IMR-90 (cell line): ENCODE data around the gene SHISAL1. TPM values are rescaled to one million over a fixed set of nuclear protein-coding genes. Genes with fewer than 3 reads are reported as not detected.

Experiments used
- ATAC-seq: fragments of 200-7000 bp; cut with Tn5 transposase; 2 replicates; pipeline ENCODE4 v1.9.1; 2020; ENCODE audit warnings: low read depth, mild to moderate bottlenecking, moderate library complexity
- BruUV-seq: library from RNA; stranded (reverse); fragments of 400-500 nt; replicated peaks from 2 replicates; lab custom pipeline; 2021; lab: Mats Ljungman, UMichigan
- CTCF ChIA-PET: fragments of 300-600 bp; formaldehyde crosslinking; extraction: SDS; loops from one replicate; lab custom pipeline; 2021; ENCODE audit warnings: antibody characterized with exemption; lab: Yijun Ruan, JAX
- POLR2A ChIA-PET: fragments of 300-600 bp; sonication (Branson Sonifier 250); formaldehyde crosslinking; loops from one replicate; lab custom pipeline; 2022; ENCODE audit warnings: antibody characterized with exemption; ENCODE audit not compliant: unreplicated experiment; lab: Charles Lee
- DNase-seq: peaks from one replicate; pipeline ENCODE4 v3.0.0; 2013
- H2AFZ ChIP-seq: replicated peaks from 2 replicates; pipeline ENCODE3; 2013; ENCODE audit warnings: low read length, mild to moderate bottlenecking; ENCODE audit not compliant: poor library complexity
- H2AK5ac ChIP-seq: 2 replicates; pipeline ENCODE4 v1.6.1; 2013; ENCODE audit warnings: low read depth, low read length, inconsistent platforms
- H2AK9ac ChIP-seq: replicated peaks from 2 replicates; pipeline ENCODE3; 2013; ENCODE audit warnings: mild to moderate bottlenecking, low read depth, low read length, moderate library complexity; ENCODE audit not compliant: poor library complexity
- H2BK120ac ChIP-seq: 2 replicates; pipeline ENCODE4 v1.6.1; 2013; ENCODE audit warnings: low read depth, low read length, inconsistent platforms
- H2BK15ac ChIP-seq: 3 replicates; pipeline ENCODE4 v1.6.1; 2013; ENCODE audit warnings: low read depth, low read length, inconsistent platforms
- H2BK20ac ChIP-seq: 2 replicates; pipeline ENCODE4 v1.6.1; 2013; ENCODE audit warnings: low read depth, mild to moderate bottlenecking, inconsistent platforms, low read length, moderate library complexity
- H2BK5ac ChIP-seq: 2 replicates; pipeline ENCODE4 v1.6.1; 2013; ENCODE audit warnings: mild to moderate bottlenecking, low read depth, low read length, inconsistent platforms; ENCODE audit not compliant: poor library complexity, severe bottlenecking
- H3K14ac ChIP-seq: replicated peaks from 2 replicates; pipeline ENCODE4 v1.6.1; 2013; ENCODE audit warnings: low read depth, low read length, inconsistent platforms
- H3K18ac ChIP-seq: 2 replicates; pipeline ENCODE4 v1.6.1; 2013; ENCODE audit warnings: low read depth, low read length, control low read depth
- H3K23ac ChIP-seq: 2 replicates; pipeline ENCODE4 v1.6.1; 2013; ENCODE audit warnings: low read depth, low read length, inconsistent platforms
- H3K27ac ChIP-seq: 2 replicates; pipeline ENCODE4 v1.5.1; 2013; ENCODE audit warnings: mild to moderate bottlenecking, control low read depth, low read length; ENCODE audit not compliant: insufficient read depth
- H3K27me3 ChIP-seq: 2 replicates; pipeline ENCODE4 v1.6.1; 2013; ENCODE audit warnings: low read length; ENCODE audit not compliant: control insufficient read depth, insufficient read depth
- H3K36me3 ChIP-seq: 2 replicates; pipeline ENCODE4 v1.6.1; 2013; ENCODE audit warnings: low read length, mixed read lengths; ENCODE audit not compliant: control insufficient read depth, insufficient read depth
- H3K4ac ChIP-seq: 2 replicates; pipeline ENCODE4 v1.6.1; 2013; ENCODE audit warnings: low read depth, low read length, inconsistent platforms
- H3K4me1 ChIP-seq: 2 replicates; pipeline ENCODE4 v1.6.1; 2013; ENCODE audit warnings: low read length, mixed read lengths; ENCODE audit not compliant: control insufficient read depth, insufficient read depth
- H3K4me2 ChIP-seq: 2 replicates; pipeline ENCODE4 v1.6.1; 2013; ENCODE audit warnings: low read depth, mild to moderate bottlenecking, control low read depth, low read length, moderate library complexity
- H3K4me3 ChIP-seq: 2 replicates; pipeline ENCODE4 v1.5.1; 2013; ENCODE audit warnings: low read depth, mild to moderate bottlenecking, control low read depth, low read length, moderate library complexity; ENCODE audit not compliant: insufficient read depth
- H3K56ac ChIP-seq: 2 replicates; pipeline ENCODE4 v1.6.1; 2013; ENCODE audit warnings: low read length, inconsistent platforms; ENCODE audit not compliant: insufficient read depth; ENCODE audit errors: extremely low read depth
- H3K79me1 ChIP-seq, 2 experiments: 2 replicates each; pipeline ENCODE4 v1.6.1; 2013; ENCODE audit warnings: low read length in 2 of 2, inconsistent platforms in 1 of 2, low read depth in 1 of 2
- H3K9ac ChIP-seq: 2 replicates; pipeline ENCODE4 v1.6.1; 2013; ENCODE audit warnings: low read depth, low read length, control low read depth
- H3K9me1 ChIP-seq: 2 replicates; pipeline ENCODE4 v1.6.1; 2013; ENCODE audit warnings: low read length, inconsistent platforms; ENCODE audit not compliant: insufficient read depth
- H3K9me3 ChIP-seq: 2 replicates; pipeline ENCODE4 v1.6.1; 2013; ENCODE audit warnings: low read length; ENCODE audit not compliant: control insufficient read depth, insufficient read depth
- H4K20me1 ChIP-seq: 2 replicates; pipeline ENCODE4 v1.6.1; 2013; ENCODE audit warnings: low read length, inconsistent platforms; ENCODE audit not compliant: insufficient read depth
- H4K5ac ChIP-seq: 2 replicates; pipeline ENCODE4 v1.6.1; 2013; ENCODE audit warnings: mild to moderate bottlenecking, low read depth, low read length, control low read depth
- H4K8ac ChIP-seq, 2 experiments: 2 replicates each; pipeline ENCODE4 v1.6.1; 2013; ENCODE audit warnings: low read depth in 2 of 2, low read length in 2 of 2, control low read depth in 1 of 2, inconsistent platforms in 1 of 2
- H4K91ac ChIP-seq: 2 replicates; pipeline ENCODE4 v1.6.1; 2013; ENCODE audit warnings: low read depth, low read length, inconsistent platforms; ENCODE audit not compliant: insufficient read depth
- BHLHE40 ChIP-seq: fragments of 150-350 bp; IDR thresholded peaks from 2 replicates; pipeline ENCODE4 v1.6.1; 2016; ENCODE audit warnings: mild to moderate bottlenecking, low read depth, low read length
- CEBPB ChIP-seq: IDR thresholded peaks from 2 replicates; pipeline ENCODE4 v1.6.1; 2012; ENCODE audit warnings: low read depth, low read length, improper control_type of control experiment
- CHD1 ChIP-seq: IDR thresholded peaks from 2 replicates; pipeline ENCODE4 v1.6.1; 2012; ENCODE audit warnings: low read depth, low read length, improper control_type of control experiment
- CTCF ChIP-seq: conservative IDR thresholded peaks from 2 replicates; pipeline ENCODE4 v1.5.1; 2012; ENCODE audit warnings: mild to moderate bottlenecking, low read depth, low read length, improper control_type of control experiment
- ELK1 ChIP-seq: fragments of 150-350 bp; IDR thresholded peaks from 2 replicates; pipeline ENCODE4 v1.6.1; 2016; ENCODE audit warnings: low read depth, mild to moderate bottlenecking, low read length, moderate library complexity, borderline replicate concordance
- FOS ChIP-seq: fragments of 150-350 bp; IDR thresholded peaks from 2 replicates; pipeline ENCODE4 v1.6.1; 2016; ENCODE audit warnings: low read depth, low read length
- MAFK ChIP-seq: IDR thresholded peaks from 2 replicates; pipeline ENCODE4 v1.6.1; 2012; ENCODE audit warnings: low read depth, low read length, improper control_type of control experiment
- MAZ ChIP-seq: IDR thresholded peaks from 2 replicates; pipeline ENCODE4 v1.6.1; 2012; ENCODE audit warnings: low read depth, mild to moderate bottlenecking, low read length, improper control_type of control experiment, moderate library complexity, borderline replicate concordance
- NFE2L2 ChIP-seq: fragments of 150-350 bp; IDR thresholded peaks from 2 replicates; pipeline ENCODE4 v1.6.1; 2016; ENCODE audit warnings: low read depth, mild to moderate bottlenecking, low read length
- POLR2A ChIP-seq: IDR thresholded peaks from 2 replicates; pipeline ENCODE4 v1.6.1; 2012; ENCODE audit warnings: mild to moderate bottlenecking, low read depth, low read length
- RAD21 ChIP-seq: IDR thresholded peaks from 2 replicates; pipeline ENCODE4 v1.6.1; 2012; ENCODE audit warnings: low read length, improper control_type of control experiment
- RCOR1 ChIP-seq: IDR thresholded peaks from 2 replicates; pipeline ENCODE4 v1.6.1; 2012; ENCODE audit warnings: mild to moderate bottlenecking, low read length, improper control_type of control experiment; ENCODE audit not compliant: insufficient replicate concordance
- SMC3 ChIP-seq: fragments of 150-350 bp; IDR thresholded peaks from 2 replicates; pipeline ENCODE4 v1.6.1; 2016; ENCODE audit warnings: low read depth, mild to moderate bottlenecking, antibody characterized with exemption, low read length, moderate library complexity
- USF2 ChIP-seq: fragments of 150-350 bp; IDR thresholded peaks from 2 replicates; pipeline ENCODE4 v1.6.1; 2017; ENCODE audit warnings: mild to moderate bottlenecking, antibody characterized with exemption, low read length, low read depth
- WGBS, 2 experiments: methylation state at CpG; one replicate each; pipeline versions ENCODE4 v1.1.5 to v1.1.7; 2013; ENCODE audit warnings: missing lambda C conversion rate in 2 of 2; ENCODE audit not compliant: insufficient read length in 1 of 2; ENCODE audit errors: extremely low coverage in 2 of 2; 5-methylcytosine and 5-hydroxymethylcytosine counted together
- dilution Hi-C: fragments of 300-500 bp; cut with HindIII; formaldehyde crosslinking; loops from one replicate; pipeline ENCODE4 v1.14.3; 2018; ENCODE audit warnings: low sequenced_read_pairs; ENCODE audit not compliant: unreplicated experiment
- in situ Hi-C: fragments of 300-500 bp; cut with MboI; formaldehyde crosslinking; loops from 3 replicates; pipeline ENCODE4 v1.14.3; 2019; ENCODE audit warnings: low sequenced_read_pairs, inconsistent platforms, mixed read lengths
- intact Hi-C: fragments of 100-400 bp; cut with micrococcal nuclease; formaldehyde crosslinking; loops from 2 replicates; pipeline ENCODE4 v1.10.0; 2022
- polyA plus RNA-seq, 3 experiments: library from polyadenylated mRNA; depleted of rRNA; stranded (reverse); fragments of >200 nt; gene quantifications; 2 replicates each; pipeline ENCODE4 v1.2.3, GENCODE V29; 2012; ENCODE audit warnings: low replicate concordance in 1 of 3
- total RNA-seq: library from RNA; depleted of rRNA; stranded (reverse); fragments of >200 nt; gene quantifications from 2 replicates; pipeline ENCODE4 v1.2.3, GENCODE V29; 2012

SHISAL1 gene
- total and polyA plus RNA-seq, 2 of the 4 experiments (the other 2 are of a cell fraction), result 1.0 to 1.4 TPM

- no peak overlapping the region for H4K8ac ChIP-seq
- in situ Hi-C loops, result no loop called here
- ATAC-seq (no peak), DNase-seq (no peak)
- H2AK9ac ChIP-seq, result no peak overlapping the region
- no peak overlapping the region for H2AFZ ChIP-seq
- H3K36me3 ChIP-seq, result no peaks in the 10 kb centered on the region
- no peak overlapping the region for H3K4me3 ChIP-seq
- H3K4ac ChIP-seq, result no peak overlapping the region
- no peak for TF ChIP-seq POLR2A
- no peak for TF ChIP-seq BHLHE40
- no peak for TF ChIP-seq RAD21
- TF ChIP-seq USF2, result no peak
- TF ChIP-seq MAZ, result no peak
- TF ChIP-seq MAFK, result no peak
- TF ChIP-seq RCOR1, result no peak
- TF ChIP-seq NFE2L2, result no peak
- TF ChIP-seq CHD1, result no peak
- TF ChIP-seq CEBPB, result no peak
- no peak for TF ChIP-seq FOS
- no peak for TF ChIP-seq SMC3
- TF ChIP-seq CTCF, result no peak
- TF ChIP-seq ELK1, result no peak
- no peaks in the 10 kb centered on the region; the same call in 1 of the 2 replicates for H3K27me3 ChIP-seq
- WGBS, 2 experiments, result 92% methylated on average over 12 of the region's 16 CpGs; no CpG with 5 or more reads in 1 of the 2 experiments
- no peak overlapping the region for H3K18ac ChIP-seq
- no peak overlapping the region for H2AK5ac ChIP-seq
- peaks cover 5% of the 10 kb centered on the region; the same call in 1 of the 2 replicates for H3K9me3 ChIP-seq
- H3K9ac ChIP-seq, result no peak overlapping the region
- H4K91ac ChIP-seq, result no peak overlapping the region
- no peak overlapping the region for H3K4me2 ChIP-seq
- CTCF ChIA-PET, result no interaction called here
- POLR2A ChIA-PET, result no interaction called here
- no peak overlapping the region for H2BK5ac ChIP-seq
- H3K14ac ChIP-seq, result no peak overlapping the region
- peaks cover 19% of the 10 kb centered on the region for H3K4me1 ChIP-seq
- BruUV-seq, result no TSS peak
- no peak overlapping the region for H4K5ac ChIP-seq
- H2BK15ac ChIP-seq, result no peak overlapping the region
- dilution Hi-C loops, result no loop called here
- H3K56ac ChIP-seq, result no peak overlapping the region
- no peaks in the 10 kb centered on the region for H3K79me1 ChIP-seq
- H3K9me1 ChIP-seq, result peaks cover 10% of the 10 kb centered on the region
- no peak overlapping the region for H2BK20ac ChIP-seq
- no peaks in the 10 kb centered on the region for H4K20me1 ChIP-seq
- H2BK120ac ChIP-seq, result no peak overlapping the region
- intact Hi-C loops, result no loop called here
- H3K23ac ChIP-seq, result no peak overlapping the region
- no peak overlapping the region for H3K27ac ChIP-seq
These were observed 107.0 kb downstream of the SHISAL1 start for GRCh38 chr22:44205516-44206329.
